HG03280 (cell line): ENCODE results near the gene OSBPL3.

Experiments used
- ATAC-seq: cut with Tn5 transposase; IDR thresholded peaks from one replicate; pipeline ENCODE4 v1.9.1; 2021; ENCODE audit warnings: mild to moderate bottlenecking, moderate library complexity; ENCODE audit not compliant: unreplicated experiment

Gene OSBPL3

GRCh38 chr7:24980534-24981170 is 674 bp upstream of the OSBPL3 start:
- peak; percentile 16 for ATAC-seq

- ATAC-seq: peak; percentile 48
Measured at GRCh38 chr7:24979470-24979862, 512 bp downstream of the OSBPL3 start.

- no peak for ATAC-seq
Measured at GRCh38 chr7:24978843-24979469, 1.0 kb downstream of the OSBPL3 start.

- ATAC-seq: no peak
Measured at GRCh38 chr7:24975644-24976260, 4.2 kb downstream of the OSBPL3 start.

GRCh38 chr7:24975172-24975571 is 4.8 kb downstream of the OSBPL3 start:
- ATAC-seq: no peak

- no peak for ATAC-seq
Measured at GRCh38 chr7:24974026-24974832, 5.7 kb downstream of the OSBPL3 start.

GRCh38 chr7:24972991-24973390 is 7.0 kb downstream of the OSBPL3 start:
- ATAC-seq: no peak

GRCh38 chr7:24972166-24972477 is 7.9 kb downstream of the OSBPL3 start:
- ATAC-seq: no peak

- ATAC-seq: no peak
Measured at GRCh38 chr7:24971333-24972165, 8.4 kb downstream of the OSBPL3 start.

- ATAC-seq: no peak
Measured at GRCh38 chr7:24970676-24971075, 9.3 kb downstream of the OSBPL3 start.

- ATAC-seq: no peak
Measured at GRCh38 chr7:24968165-24968564, 11.8 kb downstream of the OSBPL3 start.

GRCh38 chr7:24967696-24968095 is 12.3 kb downstream of the OSBPL3 start:
- no peak for ATAC-seq

- no peak for ATAC-seq
Measured at GRCh38 chr7:24966802-24967201, 13.2 kb downstream of the OSBPL3 start.

- peak; percentile 75 for ATAC-seq
Measured at GRCh38 chr7:24965831-24966708, 13.9 kb downstream of the OSBPL3 start.

- no peak for ATAC-seq
Measured at GRCh38 chr7:24964191-24964590, 15.8 kb downstream of the OSBPL3 start.

GRCh38 chr7:24963218-24963617 is 16.8 kb downstream of the OSBPL3 start:
- peak; percentile 31 for ATAC-seq

- no peak for ATAC-seq
Measured at GRCh38 chr7:24962418-24962962, 17.5 kb downstream of the OSBPL3 start.

- ATAC-seq: no peak
Measured at GRCh38 chr7:24959735-24960485, 20.1 kb downstream of the OSBPL3 start.

GRCh38 chr7:24958399-24958798 is 21.6 kb downstream of the OSBPL3 start:
- ATAC-seq: no peak
